HL-60/S4 (cell line): ENCODE results near the gene LIMK1.

Source experiments
- in situ Hi-C: fragments of 300-500 bp; cut with MboI; formaldehyde crosslinking; loops from 2 replicates; pipeline ENCODE4 v1.14.3; 2022; ENCODE audit warnings: low sequenced_read_pairs

The LIMK1 gene

DNA sequence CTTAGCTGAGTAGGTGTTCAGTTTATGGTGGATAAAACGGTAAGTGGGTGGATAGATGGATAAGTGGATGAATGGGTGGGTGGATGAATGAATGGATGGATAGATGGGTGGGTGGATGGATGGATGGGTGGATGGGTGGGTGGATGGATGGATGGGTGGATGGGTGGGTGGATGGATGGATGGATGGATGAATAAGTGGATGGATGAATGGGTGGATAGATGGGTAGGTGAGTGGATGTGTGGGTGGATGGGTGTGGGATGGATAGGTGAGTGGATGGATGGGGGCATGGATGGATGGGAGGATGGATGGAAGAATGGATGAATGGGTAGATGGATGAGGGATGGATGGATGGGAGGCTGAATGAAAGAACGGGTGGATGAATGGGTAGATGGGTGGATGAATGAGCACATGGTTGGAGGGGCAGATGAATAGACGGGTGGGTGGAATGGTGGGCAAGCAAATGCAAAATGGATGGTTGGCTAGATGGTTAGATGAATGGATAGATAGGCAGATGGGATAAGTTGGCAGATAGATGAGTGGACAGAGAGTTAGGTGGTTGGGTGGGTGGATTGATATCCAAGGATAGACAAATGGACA lies 29.9 kb upstream of the LIMK1 start:
- in situ Hi-C loops, result no loop called here

- in situ Hi-C loops, result no loop called here
Observed at GRCh38 chr7:74056096-74056915, 27.3 kb upstream of the LIMK1 start.

DNA sequence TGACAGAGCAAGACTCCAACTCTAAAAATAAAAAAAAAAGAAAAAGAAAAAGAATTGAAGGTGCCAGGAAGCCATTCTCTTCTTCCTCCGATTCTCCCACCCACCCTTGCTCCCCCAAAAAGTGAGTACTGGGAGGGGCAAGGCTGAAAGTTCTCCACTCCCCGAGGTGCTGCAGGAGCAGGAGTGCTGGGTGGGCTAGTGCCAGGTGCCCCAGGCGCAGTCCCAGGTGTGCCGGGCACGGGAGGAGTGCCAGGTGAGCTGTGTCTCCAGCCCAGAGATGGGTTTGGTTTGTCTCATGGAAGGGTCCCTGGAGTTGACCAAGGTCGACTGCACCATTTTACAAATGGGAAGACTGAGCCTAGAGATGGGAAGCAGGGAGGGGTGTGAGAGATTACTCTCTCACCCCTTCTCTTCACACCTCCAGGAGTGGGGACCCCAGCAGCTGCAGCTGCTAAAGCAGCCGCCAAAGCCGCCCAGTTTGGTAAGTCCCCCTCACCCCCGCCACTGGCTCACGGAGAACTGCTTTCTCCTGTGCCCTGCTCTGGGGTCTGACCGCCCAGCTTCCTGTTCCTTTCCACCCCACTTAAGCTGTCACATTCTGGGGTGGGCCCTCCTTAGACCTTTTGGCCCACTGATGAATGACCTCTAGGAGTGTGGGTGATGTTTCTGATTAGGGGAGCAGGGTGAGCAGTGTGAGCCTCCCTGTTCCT lies 26.2 kb upstream of the LIMK1 start:
- in situ Hi-C loops, result no loop called here

DNA sequence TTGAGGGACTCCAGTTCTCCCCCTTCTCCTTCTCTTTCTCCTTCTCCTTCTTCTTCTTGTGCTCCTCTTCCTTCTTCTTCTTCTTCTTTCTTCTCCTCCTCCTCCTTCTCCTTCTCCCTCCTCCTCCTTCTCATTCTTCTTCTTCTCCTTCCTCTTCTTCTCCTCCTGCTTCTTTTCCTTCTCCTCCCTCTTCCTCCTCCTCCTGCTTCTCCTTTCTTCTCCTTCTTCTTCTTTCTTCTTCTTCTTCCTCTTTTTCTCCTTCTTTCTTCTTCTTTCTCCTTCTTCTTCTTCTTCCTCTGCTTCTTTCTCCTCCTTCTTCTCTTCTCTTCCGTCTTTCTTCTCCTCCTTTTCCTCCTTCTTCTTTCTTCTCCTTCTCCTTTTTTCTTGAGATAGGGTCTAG lies 25.6 kb upstream of the LIMK1 start:
- in situ Hi-C loops, result no loop called here

DNA sequence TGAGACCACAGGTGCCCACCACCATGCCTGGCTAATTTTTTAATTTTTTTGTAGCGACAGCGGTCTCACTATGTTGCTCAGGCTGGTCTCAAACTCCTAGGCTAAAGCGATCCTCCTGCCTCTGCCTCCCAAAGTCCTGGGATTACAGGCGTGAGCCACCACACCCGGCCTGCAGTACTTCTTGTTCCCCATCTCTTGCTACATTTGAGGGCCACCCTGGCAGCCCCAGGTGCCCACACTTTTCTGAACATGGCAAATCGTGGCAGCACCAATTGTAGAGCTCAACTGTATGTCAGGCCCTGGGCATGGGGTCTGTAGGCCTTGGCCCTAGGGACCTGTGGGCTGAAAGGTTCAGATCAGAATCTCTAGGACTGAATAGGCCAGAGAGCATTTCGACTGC lies 25.1 kb upstream of the LIMK1 start:
- in situ Hi-C loops, result no loop called here

DNA sequence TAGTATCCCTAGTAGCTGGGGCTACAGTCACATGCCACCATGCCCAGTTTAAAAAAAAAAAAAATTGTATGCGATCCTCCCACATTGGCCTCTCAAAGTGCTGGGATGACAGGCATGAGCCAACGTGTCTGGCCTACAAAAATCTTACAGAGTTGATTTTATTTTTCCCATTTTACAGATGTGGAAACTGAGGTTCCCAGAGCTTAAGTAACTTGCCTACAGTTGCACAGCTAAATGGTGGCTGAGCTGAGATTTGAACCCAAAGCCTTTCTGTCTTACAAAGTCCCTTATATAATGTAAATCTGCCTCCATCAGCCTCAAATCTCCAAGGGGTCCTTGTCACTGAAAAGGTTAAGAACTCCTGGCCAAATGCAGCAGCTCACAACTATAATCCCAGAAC lies 24.6 kb upstream of the LIMK1 start:
- in situ Hi-C loops, result no loop called here

DNA sequence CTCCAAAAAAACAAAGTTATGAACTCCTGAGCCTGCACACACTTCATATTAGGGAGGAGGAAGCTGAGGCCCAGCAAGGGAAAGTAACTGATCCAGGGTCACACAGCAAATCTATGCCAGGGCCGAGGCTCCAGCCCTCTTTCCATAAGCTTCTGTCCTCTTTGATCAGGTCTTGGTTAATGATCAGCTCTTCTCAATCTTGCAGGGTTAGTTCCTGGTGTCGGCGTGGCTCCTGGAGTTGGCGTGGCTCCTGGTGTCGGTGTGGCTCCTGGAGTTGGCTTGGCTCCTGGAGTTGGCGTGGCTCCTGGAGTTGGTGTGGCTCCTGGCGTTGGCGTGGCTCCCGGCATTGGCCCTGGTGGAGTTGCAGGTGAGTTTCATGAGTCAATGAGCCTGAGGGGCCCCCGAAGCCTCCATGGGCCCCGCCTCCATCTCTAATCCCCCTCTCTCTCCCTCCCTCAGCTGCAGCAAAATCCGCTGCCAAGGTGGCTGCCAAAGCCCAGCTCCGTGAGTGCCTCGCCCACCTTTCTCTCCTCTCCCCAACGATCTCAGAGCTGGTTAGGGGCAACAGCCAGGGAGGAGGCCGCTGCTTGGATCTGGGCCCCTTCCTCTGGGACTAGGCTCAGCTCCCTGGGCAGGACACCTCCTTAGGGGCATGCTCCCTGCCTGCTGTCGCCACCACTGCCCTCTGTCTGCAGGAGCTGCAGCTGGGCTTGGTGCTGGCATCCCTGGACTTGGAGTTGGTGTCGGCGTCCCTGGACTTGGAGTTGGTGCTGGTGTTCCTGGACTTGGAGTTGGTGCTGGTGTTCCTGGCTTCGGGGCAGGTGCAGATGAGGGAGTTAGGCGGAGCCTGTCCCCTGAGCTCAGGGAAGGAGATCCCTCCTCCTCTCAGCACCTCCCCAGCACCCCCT lies 23.7 kb upstream of the LIMK1 start:
- in situ Hi-C loops, result no loop called here

DNA sequence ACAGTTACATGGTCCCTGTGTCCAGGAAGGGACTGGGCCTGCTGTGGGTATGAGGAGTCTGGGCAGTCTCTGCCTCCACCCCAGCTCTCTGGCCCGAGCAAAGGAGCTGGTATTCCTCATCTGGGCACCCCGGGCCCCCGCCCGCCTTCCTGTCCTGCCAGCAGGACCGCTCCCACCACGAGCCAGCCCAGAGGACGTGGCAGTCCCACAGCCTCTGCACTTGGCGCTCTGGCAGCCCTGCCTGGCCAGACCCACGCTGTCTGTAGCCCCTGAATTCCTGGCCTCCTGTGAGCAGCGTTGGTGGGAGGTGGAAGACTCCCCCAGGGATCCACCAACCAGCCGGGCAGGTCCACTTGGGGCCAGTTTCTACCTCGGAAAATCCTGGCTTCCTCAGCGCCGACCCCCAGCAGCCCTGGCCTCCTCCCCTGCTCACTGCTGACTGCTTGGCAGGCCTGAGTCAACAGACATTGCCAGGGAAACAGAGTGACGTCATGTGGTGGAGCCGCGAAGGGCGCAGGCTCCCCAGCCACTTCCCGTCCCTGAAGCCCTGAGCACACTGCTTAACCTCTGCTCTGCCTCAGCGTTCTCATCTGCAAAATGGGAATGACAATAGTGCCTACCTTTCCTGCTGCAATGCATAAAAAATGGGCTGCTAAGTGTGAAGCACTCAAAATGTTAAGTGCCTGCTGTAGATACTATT lies 21.6 kb upstream of the LIMK1 start:
- in situ Hi-C loops, result no loop called here

DNA sequence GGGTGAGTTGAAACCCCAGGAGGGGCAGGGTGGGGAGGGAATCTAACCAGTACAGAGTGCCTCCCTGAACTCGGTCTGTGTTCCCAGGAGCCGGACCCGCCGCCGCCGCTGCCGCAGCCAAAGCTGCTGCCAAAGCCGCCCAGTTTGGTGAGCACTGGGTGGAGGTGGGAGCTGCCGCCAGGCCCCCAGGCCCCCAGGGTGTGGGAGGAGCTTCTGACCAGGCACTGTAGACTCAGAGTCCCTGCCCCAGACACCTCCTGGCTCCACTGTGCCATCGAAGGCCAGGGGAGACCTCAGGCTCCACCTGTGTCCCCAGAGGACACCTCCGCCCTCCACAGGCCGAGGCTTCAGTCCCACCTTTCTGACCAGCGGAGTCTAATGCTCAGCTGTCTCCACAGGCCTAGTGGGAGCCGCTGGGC lies 20.4 kb upstream of the LIMK1 start:
- in situ Hi-C loops, result no loop called here

- in situ Hi-C loops, result no loop called here
Observed at GRCh38 chr7:74063646-74064045, 20.0 kb upstream of the LIMK1 start.

- in situ Hi-C loops, result loop anchor here (5.0 kb wide), 1 partner anchor 338 kb away; no protein-coding TSS in a partner anchor
Observed at GRCh38 chr7:74064696-74065095, 18.9 kb upstream of the LIMK1 start.

DNA sequence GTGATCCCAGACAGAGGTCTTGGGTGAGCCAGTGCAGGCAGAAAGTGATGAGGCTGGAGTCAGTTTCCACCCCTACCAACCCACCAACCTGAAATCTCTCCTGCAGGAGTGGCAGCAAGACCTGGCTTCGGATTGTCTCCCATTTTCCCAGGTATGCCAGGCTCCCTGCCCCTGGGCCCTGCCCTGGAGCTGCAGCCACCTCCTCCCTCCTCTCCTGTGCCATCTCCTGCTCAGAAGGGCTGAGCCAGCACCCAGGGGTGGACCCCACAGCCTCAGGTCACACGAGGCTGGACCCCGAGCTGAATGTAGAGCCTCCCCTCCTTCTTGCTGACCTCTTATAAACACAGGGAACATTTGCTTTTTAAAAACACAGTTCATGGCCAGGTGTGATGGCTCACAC lies 17.0 kb upstream of the LIMK1 start:
- in situ Hi-C loops, result loop anchor here (5.0 kb wide), 1 partner anchor 336 kb away; no protein-coding TSS in a partner anchor

DNA sequence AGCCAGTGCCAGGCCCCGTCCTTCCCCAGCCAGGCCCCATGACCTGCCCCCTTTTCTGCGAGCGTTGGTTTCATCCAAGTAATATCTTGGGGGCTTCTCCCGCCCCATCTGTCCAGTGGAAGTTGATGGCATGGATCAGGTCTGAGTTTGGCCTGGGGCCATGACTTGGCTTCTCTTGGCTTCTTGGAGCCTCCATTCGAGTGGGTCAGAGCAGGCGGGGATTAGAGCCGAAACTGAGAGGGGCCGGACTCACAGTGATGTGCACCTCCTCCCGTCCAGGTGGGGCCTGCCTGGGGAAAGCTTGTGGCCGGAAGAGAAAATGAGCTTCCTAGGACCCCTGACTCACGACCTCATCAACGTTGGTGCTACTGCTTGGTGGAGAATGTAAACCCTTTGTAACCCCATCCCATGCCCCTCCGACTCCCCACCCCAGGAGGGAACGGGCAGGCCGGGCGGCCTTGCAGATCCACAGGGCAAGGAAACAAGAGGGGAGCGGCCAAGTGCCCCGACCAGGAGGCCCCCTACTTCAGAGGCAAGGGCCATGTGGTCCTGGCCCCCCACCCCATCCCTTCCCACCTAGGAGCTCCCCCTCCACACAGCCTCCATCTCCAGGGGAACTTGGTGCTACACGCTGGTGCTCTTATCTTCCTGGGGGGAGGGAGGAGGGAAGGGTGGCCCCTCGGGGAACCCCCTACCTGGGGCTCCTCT lies 15.1 kb upstream of the LIMK1 start:
- in situ Hi-C loops, result loop anchor here (5.0 kb wide), 1 partner anchor 334 kb away; no protein-coding TSS in a partner anchor

DNA sequence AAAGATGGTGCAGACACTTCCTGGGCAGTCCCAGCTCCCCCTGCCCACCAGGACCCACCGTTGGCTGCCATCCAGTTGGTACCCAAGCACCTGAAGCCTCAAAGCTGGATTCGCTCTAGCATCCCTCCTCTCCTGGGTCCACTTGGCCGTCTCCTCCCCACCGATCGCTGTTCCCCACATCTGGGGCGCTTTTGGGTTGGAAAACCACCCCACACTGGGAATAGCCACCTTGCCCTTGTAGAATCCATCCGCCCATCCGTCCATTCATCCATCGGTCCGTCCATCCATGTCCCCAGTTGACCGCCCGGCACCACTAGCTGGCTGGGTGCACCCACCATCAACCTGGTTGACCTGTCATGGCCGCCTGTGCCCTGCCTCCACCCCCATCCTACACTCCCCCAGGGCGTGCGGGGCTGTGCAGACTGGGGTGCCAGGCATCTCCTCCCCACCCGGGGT lies 14.5 kb upstream of the LIMK1 start:
- in situ Hi-C loops, result loop anchor here (5.0 kb wide), 1 partner anchor 333 kb away; no protein-coding TSS in a partner anchor

DNA sequence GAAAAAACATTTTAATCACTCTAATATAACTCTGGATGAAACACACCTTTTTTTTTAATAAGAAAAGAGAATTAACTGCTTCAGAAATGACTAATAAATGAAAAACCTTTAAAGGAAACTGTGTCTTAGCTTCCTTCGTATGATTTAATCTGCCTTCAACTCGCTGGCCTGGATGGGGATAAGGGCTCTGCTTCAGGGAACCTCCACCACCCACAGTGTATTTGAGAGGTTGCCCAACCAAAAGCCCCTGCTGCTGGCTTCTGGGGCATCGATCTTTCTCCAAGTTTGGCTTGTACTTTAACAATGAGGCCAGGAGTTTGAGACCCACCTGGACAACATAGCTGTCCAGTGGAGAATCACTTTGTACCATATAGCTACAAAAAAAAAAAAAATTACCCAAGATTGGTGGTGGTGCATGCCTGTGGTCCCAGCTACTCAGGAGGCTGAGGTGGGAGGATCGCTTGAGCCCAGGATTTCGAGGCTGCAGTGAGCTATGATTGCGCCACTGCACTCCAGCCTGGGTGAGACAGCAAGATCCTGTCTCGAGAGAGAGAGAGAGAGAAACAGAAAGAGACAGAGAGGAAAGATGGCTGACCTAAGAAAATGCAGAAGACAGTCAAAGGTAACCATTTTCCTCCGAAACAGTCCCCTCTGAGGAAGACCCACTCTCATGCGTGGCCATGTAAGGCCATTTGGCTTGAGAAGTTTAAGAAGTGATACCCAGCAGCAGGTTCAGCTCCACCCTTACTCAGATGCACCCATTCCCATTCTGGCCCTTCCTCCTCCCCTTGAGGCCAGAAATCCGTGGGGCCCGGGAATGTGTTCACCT lies 13.6 kb upstream of the LIMK1 start:
- in situ Hi-C loops, result loop anchor here (5.0 to 10.0 kb wide), 3 partner anchors 105 to 332 kb away; partner anchors contain the start of gene EIF4H

DNA sequence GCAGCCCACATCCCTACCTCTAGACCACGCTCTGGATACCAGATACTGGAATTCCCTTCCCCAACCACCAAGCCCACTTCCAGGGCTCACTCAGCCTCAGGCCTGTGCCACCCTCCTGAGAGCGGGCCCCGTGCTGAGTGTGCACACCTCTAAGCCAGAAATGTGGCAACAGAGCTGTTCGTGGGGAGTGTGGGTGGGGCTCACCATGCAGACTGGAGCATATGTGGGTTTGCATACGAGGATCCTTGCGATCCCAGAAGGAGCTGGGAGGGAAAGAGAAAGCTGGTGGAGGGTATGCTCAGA lies 13.0 kb upstream of the LIMK1 start:
- in situ Hi-C loops, result loop anchor here (10.0 kb wide), 2 partner anchors 104 to 134 kb away; partner anchors contain the start of gene EIF4H

DNA sequence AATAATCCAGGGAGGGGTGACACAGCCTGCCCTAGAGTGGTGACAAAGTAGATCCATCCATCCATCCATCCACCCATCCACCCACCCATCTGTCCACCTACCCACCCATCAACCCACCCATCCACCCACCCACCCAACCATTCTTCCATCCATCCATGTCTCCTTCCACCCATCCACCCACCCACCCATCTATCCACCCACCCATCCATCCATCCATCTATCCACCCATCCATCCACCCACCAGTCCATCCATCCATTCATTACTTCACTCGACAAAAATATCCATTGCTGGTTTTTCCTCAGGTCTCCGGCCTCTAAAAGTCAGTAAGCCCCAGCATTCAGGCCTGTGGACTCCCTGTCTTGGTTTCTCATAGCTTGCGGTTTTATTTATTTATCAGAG lies 12.5 kb upstream of the LIMK1 start:
- in situ Hi-C loops, result loop anchor here (10.0 kb wide), 2 partner anchors 104 to 134 kb away; partner anchors contain the start of gene EIF4H

- in situ Hi-C loops, result loop anchor here (10.0 kb wide), 2 partner anchors 100 to 130 kb away; partner anchors contain the start of gene EIF4H
Observed at GRCh38 chr7:74074770-74075169, 8.8 kb upstream of the LIMK1 start.
